ENCODE results near the gene TMEM150A. TPM values are rescaled to one million over a fixed set of nuclear protein-coding genes. Genes with fewer than 3 reads are reported as not detected.

TMEM150A gene
- total and polyA plus RNA-seq, 2 of the 13 experiments (the other 11 are each of a cell fraction or from before 2014, with no cell fraction given), result 30.1 to 70.4 TPM

GRCh38 chr2:85551698-85552678 is 50.5 kb downstream of the TMEM150A start (continued):
- TF ChIP-seq SKIL (CRISPR knock-in tag; IDR thresholded peaks at IDR 0.05; ENCODE audit: borderline replicate concordance) (no peak), ISL2 (CRISPR knock-in tag; IDR thresholded peaks at IDR 0.05) (no peak), DRAP1 (CRISPR knock-in tag; IDR thresholded peaks at IDR 0.05) (no peak), MTERF4 (CRISPR knock-in tag; IDR thresholded peaks at IDR 0.05) (no peak), ESRRA (CRISPR knock-in tag; IDR thresholded peaks at IDR 0.05; ENCODE audit: low read depth) (no peak), RORA (CRISPR knock-in tag; IDR thresholded peaks at IDR 0.05) (no peak), GLMP (CRISPR knock-in tag; IDR thresholded peaks at IDR 0.05; ENCODE audit: borderline replicate concordance) (no peak), ZNF746 (CRISPR knock-in tag; IDR thresholded peaks at IDR 0.05) (no peak), RXRB (CRISPR knock-in tag; IDR thresholded peaks at IDR 0.05; ENCODE audit: borderline replicate concordance) (peak; percentile 38; the same call in 1 of the 2 replicates), ZNF639 (CRISPR knock-in tag; conservative IDR thresholded peaks at IDR 0.05) (no peak), ZNF772 (CRISPR knock-in tag; IDR thresholded peaks at IDR 0.05) (peak; percentile 77; the same call in 1 of the 2 replicates), ZEB1 (IDR thresholded peaks at IDR 0.05; ENCODE audit: insufficient replicate concordance, low read depth) (no peak), ZBTB46 (CRISPR knock-in tag; IDR thresholded peaks at IDR 0.05; ENCODE audit: borderline replicate concordance) (no peak), CREB1 (IDR thresholded peaks at IDR 0.05) (no peak), CREB1 (CRISPR knock-in tag; IDR thresholded peaks at IDR 0.05) (no peak), ZNF510 (CRISPR knock-in tag; IDR thresholded peaks at IDR 0.05; ENCODE audit: low read depth) (no peak), ZNF564 (CRISPR knock-in tag; IDR thresholded peaks at IDR 0.05) (no peak)
